GM19043 (cell line): ENCODE data around the gene RPS19BP1.

ENCODE experiments used
- ATAC-seq: cut with Tn5 transposase; IDR thresholded peaks from one replicate; pipeline ENCODE4 v1.9.1; 2021; ENCODE audit warnings: low read depth; ENCODE audit not compliant: unreplicated experiment

Gene RPS19BP1

DNA sequence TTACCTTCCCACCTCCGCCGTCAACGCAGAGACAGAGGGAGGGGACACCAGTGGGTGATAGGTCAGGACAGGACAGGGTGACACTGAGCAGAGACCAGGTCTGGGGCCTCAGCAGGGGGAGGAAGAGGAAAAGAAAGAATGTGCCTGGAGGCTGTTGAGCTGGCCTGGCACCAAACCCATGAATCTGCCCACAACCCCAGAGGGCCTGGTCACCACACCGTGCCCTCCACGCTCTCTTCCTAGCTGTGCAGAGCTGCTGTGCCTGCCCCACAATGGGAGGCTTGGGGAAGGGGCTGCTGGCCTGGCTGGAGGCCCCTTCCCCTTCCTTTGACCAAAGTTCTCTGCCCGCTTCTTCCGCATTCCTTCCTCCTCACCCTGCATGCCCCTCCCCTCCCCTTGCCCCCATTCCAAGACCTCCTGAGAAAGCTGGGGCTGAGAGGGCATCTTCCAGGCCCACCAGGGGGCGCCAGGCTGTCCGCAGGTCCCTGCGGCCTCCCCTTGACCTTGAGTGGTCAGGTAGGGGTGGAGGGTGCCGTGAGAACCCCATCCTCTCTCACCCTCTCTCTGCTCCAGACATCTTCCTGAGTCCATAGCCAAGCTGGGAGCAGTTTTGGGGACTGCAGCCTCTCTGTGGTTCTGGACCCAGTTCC is 27.0 kb upstream of the RPS19BP1 start:
- ATAC-seq: no peak

DNA sequence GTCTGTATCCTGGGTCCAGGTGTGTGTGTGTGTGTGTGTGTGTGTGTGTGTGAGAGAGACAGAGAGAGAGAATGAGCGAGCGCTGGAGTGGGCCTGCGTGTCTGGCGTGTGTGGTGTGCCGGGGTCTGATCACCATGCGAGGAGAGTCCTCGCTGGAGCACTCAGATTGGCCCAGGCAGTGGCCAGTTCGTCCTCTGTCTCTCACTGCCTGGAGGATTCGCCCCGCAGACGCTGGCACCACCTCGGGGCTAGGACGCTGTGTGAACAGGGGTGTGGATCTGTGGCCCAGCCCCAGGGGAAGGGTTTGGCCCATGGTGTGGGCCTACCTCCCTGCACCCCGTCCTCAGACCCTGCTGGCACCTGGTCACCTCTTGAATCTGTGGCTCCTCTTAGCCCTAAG is 26.4 kb upstream of the RPS19BP1 start:
- no peak for ATAC-seq

DNA sequence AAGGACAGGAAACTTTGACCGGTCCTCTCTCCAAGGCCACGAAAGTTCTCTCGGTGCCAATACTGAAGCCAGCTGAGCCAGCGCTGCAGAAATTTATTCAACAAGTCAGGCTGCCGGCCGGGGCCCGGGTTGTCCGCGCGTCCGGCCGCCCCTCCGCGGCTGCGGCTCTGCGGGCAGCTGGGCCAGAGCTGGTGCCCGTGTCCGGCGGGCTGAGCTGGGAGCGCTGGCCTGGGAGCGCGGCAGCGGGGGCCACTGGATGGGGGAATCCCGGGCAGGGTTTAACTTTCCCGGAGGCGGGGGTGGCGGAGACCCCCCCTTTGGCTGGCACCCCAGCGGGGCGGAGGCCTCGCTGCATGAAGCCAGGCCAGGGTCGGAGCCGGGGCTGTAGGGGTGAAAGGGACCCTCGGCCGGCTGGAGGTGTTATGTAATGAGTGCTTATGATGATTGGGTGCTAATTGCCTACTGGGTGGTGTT is 25.7 kb upstream of the RPS19BP1 start:
- ATAC-seq: no peak

DNA sequence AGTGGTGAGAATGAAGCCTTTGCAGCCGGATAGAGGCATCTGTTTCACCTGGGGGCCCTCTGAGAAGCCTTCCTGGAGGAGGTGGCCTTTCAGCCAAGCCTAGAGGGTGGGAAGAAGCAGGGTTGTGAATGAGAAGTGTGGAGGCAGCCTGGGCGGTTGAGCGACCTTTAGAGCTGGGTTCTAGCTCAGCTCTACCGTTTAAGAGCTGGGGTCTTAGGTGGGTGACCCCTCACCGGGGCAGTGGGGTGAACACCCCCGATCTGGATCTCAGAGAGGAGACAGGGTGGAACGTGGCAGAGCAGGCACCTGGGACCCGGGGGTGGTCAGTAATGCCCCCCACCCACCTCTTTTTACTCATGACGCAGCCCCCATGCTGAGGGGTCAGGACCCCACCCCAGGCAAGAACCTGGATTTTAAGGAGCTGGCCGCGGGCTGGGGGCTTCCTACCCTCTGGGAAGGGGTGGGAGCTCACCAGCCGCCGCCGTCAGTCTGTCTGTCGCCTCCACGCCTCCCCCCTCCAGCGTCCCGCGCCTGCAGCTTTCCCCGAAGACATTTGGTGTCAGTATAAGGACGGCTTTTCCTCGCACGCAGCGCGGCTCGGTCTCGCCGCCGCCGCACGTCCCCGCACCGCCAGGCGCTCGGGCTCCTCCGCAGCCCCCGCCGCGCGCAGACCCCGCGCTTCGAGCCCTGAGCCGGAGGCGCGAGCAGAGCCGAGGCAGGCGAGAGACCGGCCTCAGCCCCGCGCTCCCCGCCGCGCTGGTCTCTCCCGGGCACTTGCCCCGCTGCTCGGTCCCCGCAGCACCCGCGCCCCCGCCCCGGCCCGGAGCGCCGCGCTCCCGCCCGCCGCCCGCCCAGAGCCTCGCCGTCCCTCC is 24.7 kb upstream of the RPS19BP1 start:
- ATAC-seq: no peak

DNA sequence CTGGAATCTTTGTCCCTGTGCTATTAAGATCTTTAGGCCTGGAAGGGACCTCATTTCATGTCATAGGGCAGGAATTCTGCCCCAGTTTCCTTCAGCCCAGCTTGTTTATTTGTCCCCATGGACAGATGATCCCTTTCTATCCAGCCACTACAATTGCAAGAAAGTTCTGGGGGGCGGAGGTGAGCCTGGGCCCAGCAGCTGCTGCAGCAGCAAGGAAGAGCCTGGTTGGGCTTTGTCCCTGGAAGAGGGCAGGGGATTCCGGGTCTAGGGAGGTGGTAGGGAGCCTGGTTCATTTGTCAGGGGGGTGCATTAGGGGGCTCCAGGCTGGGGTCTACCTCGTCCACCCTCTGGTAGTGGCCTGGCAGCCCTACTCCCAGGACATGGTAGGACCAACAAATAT is 21.6 kb upstream of the RPS19BP1 start:
- no peak for ATAC-seq

DNA sequence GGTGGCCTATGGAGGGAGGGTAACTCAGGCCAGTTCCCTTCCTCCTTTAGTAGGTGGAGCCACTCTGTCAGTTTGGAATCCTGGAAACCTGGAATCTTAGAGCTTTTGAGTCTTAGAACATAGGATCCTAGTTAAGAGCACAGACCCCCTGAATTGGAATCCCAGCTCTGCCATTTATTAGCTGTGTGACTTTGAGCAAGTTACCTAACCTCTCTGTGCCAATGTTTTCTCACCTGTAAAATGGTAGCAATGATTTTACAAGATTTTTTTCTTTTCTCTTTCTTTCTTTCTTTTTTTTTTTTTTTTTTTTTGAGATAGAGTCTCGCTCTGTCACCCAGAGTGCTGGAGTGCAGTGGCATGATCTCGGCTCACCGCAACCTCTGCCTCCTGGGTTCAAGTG is 20.9 kb upstream of the RPS19BP1 start:
- no peak for ATAC-seq

DNA sequence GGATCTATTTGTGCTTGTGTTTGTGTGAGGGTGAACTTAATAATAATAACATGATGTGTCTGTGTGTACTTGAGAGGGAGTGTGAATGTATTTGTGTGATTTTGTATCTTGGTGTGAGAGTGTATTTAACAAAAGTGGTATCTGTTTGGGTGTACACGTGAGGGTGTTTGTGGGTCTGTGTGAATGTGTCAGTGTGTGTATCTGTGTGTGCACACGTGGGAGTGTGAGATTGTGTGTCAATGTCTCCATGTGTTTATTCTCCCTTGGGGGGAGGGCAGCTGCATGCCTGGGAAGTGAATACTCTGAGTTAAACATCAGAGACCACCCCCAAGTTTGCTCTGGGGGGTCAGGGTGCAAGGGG is 15.0 kb upstream of the RPS19BP1 start:
- no peak for ATAC-seq

DNA sequence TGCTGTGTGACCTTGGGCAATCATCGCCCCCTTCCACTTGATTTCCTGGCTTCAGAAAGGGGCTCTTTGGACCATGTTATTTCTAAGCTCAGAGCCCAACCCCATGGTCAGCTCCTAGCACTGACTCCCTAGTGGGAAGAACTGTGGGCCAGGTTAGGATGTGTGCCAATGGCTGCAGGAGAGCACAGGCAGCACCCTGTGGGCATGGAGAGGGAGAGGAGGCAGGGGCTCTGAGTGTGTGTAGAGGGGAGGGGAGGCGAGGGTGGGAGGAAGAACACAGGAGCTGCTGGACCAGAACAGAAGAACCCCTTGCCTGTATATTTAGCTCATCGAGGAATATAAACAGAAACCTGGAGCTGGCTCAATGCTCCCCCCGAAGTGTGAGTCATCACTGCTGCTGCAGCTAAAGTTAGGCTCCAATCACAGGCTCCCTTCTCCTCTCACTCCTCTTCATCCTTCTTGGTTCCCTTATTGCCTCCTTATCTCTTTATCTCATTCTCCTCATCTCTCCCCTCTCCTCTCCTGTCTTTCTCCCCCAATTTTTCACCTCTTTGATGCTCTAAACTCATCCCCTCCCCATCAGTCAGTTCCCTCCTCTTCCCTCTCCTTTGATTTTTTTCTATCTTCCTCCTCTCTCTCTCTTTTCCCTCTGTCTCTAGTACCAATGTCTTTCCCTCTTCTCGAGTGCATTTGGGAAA is 14.5 kb upstream of the RPS19BP1 start:
- ATAC-seq: no peak

DNA sequence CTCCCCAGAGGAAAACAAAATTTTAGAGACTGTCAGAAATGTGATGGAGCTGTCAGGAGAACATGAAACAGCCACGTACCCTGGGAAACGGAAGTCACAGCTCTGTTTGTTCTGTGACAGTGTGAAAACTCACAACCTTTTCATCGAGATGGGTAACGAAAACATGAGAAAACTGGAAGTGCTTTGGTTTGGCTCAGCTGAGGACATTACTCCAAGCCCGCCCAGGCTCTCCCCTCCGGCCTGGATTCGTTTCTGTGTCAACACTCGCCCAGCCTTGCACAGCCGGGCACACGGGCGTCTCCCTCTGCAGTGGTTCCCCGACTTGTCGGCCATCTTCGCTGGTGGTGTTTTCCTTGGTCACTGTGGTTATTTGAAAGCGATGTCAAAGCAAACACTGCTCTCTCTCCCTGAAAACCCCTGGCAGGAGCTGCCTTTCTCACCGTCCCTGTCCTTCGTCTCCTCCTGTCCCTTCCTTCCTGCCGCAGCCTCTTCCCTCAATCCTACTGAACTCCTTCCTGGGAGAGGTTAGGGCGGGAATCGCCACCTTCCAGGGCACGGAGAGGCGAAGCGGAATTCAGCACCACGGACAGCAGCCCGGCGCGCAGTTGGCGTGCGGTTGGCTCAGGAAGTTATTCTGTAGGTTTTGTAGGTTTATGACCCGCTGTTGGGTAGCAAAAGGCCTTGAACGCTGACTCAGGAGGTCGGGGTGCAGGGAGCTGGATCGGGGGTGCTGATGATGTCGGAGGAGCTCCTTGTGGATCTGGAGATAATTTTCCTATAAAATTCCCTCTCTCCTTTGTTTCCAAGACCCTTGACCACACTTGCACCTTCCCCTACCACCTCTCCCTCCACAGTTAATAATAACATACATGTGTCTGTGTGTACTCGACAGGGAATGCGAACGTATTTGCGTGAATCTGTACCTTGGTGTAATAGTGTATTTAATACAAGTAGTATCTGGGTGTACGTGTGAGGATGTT is 13.1 kb upstream of the RPS19BP1 start:
- no peak for ATAC-seq

DNA sequence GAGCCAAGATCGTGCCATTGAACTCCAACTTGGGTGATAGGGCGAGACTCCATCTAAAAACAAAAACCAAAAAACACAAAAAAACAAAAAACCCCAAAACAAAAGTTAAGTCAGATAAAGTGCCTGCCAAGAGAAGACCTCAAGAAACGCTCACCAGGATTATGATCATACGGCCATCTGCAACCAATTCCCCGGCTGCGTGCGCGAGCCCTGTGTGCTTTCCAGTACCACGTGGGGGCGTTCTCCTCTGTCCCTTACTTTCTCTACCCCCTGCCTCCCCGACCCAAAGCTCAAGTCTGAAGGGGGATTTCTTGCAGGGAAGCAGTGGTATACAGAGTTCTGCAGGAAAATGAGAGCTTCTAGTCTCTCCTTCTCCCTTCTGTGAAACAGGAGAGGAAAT is 10.5 kb upstream of the RPS19BP1 start:
- no peak for ATAC-seq

DNA sequence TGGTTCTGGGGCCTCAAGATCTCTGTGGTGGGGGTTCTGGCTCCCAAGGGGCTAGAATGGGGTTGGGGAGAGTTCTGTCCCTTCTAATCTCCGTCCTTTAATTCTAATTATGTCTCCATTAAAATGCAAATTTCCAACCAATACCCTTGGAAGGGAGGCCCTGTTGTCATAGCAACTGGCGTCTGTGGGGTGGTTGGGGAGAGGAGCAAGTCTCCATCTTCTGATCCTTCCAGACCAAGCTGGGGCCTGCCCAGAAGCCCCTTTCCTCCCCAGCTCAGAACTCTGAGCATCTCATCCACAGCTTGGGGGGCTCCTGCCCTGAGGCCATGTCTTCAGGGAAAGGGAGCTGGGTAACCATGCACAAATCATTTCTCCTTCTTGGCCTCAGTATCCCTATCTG is 5.4 kb upstream of the RPS19BP1 start:
- no peak for ATAC-seq

DNA sequence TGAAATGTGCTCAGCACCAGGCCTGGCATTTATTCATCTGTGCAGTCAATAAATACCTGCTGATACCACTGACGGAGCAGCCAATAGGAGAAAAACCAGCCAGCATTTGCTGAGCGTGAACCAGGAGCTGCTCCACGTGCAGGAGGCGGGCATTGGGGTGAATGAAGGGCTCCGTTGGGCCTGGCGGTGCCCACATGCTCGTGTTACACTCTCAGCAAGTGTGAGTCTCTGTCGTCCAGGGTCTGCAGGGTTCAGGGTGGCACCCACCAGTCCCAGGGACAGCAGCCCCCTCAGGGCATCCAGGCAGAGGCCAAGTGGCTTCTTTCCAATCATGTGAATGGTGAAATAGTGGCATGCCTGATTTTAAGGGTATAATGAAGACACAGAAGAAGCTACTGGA is 4.2 kb upstream of the RPS19BP1 start:
- no peak for ATAC-seq

DNA sequence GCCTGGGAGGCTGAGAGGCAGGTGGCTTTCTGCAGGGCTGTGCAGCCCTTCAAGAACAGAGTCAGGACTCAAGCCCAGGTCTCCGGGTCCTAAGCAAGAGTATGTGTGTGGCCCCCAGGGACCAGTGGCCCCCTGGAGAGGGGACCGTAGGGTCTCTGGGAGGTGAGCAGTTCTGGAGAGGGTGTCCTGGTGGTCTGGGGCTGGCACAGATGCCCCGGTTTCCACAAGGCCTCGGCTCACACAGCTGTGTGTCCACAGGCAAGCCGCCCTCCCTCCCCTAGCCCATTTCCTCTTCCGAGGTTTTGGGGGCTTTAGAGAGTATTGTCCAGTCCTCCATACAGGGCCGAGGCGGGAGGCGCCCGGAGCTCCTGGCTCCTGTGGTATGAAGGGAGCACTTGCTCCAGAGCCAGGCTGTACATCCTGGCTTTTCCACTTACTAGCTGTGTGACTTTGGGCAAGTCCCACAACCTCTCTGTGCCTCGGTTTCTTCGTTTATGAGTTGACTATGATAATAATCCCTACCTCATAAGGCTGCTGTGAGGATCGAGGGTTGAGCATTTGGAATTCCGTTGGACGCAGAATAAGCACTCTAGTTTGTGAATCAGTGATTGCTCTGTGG is 3.4 kb upstream of the RPS19BP1 start:
- no peak for ATAC-seq

DNA sequence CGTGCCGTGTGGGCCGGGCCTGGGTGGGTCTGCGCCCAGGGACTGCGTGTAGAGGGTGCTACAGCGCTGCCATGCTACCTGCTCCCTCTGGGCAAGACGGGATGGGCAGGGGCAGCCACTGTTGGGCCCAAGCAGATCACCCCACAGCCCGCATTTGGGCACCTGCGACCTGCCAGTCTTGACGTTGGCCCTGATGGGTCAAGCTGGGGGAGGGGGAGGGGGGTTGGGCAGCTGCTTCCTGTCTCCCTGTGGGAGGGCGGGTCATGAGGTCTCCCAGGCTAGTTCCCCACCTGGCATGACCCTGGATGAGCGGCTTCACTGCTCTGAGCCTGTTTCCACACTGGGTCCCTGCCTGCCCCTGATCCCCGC is 2.8 kb upstream of the RPS19BP1 start:
- no peak for ATAC-seq

DNA sequence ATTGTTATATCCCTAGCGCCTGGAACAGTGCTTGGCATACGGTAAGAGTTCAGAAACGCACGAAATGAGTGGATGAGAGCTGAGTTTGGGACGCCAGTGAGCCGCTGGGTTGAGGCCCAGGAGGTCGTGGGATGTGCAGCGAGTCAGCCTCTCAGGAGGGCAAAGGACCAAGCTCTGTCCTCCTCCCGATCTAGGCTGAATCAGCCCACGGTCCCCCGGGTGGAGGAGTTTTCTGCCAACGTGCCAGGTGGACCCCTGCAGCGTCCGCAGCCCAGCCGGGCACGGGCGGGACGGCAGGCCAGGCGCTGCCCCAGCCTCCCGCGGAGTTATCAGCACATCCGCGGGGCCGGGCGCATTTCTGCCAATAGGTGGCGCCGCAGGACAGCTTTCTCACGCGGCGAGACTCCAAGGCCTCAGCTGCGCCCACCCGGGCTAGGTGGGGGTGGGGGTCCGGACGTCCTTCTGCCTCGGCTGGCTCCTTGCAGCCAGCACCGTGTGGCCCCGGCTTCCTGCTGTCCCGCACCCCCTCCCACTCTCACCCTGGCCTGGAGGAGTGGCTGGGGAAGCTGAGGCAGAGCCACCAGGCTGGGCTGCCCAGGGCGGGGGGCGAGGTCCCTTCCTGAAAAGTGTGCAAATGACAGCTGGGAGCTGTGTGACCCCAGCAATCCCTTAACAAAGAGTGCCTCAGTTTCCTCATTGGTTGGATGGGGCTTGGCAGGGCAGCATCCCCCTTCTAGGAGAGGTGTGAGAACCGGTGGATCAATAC is 2.2 kb upstream of the RPS19BP1 start:
- ATAC-seq: no peak

DNA sequence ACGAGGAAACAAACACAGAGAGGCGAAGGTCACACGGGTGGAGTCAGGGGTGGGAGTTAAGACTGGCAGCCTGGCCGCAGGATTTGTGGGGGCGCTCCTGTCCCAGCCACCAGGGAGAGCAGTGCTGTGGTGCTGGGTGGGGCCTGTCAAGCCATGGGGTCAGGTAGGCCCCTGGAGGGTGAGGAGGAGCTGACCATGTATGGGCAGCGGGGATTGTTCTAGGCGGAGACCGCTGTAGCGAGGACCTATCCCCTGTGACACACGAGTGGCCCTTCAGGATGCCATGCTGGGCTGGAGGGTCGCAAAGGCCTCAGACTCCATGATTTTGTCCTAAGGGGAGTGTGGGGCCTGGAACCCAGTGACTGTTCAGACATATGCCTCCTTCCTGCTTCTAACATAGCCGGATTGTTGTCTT is 1.6 kb upstream of the RPS19BP1 start:
- ATAC-seq: no peak

DNA sequence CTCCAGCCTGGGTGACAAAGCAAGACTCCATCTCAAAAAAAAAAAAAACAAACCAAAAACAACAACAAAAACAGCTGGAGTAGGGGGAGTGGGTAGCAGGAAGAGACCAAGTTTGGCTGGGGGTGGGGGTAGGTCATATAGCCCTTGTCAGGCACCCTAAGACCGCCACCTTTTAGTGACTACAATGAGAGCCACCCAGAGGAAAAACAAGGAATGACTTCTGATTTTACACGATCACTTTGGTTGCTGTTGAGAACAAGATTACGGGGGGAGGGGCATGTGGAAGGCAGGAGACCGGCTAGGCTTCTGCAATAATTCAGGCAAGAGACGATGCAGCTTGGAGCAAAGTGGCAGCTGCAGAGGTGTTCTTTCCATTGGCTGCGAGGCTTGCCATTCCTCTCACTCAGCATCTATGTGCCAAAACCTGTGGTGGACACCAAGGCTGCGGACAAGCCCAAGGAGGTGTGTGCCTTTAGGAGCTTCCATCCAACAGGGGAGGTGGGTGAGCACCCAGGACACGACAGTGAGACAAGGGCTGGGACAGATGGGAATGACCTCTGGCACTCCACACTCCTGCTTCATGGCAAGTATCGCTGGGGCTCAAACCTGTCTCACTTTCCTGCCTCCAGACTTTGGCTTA is 1.7 kb downstream of the RPS19BP1 start:
- ATAC-seq: no peak

DNA sequence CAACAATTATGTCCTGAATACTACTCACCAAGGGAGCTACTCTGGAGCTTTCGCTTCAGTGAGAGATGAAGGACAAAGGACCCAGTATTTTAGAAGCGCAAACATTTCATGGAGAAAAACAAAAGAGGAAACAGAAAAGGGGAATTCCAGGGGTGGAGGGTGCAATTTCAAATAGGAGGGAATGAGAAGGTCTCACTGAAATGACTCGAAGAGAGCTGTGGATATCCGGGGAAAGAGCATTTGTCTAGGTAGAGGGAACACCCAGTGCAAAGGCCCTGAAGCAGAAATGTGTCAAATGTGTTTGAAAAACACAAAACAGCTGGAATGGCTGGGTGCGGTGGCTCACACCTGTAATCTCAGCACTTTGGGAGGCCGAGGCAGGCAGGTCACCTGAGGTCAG is 2.4 kb downstream of the RPS19BP1 start:
- no peak for ATAC-seq

DNA sequence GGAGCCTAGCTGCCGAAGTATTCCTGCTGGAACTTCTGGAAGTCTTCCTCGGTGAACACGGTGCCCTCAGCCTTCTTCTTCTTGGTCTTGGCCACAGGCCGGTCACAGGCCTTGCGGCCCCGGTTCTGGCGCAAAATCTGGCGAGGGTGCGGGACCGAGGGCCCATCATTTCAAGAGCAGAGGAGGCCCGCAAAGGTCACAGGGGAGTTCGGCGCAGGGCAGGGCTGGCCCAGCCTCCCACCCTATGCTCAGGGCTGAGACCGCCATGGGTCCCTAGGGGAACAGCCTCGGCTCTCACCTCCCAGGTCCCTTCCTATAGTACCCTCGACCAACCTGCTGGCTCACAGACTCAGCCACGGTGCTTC is 3.1 kb downstream of the RPS19BP1 start:
- no peak for ATAC-seq
